Thoracic aorta (tissue), 2 donors: ENCODE data around the gene NOL4L. TPM values are rescaled to one million over a fixed set of nuclear protein-coding genes. Genes with fewer than 3 reads are reported as not detected.

ENCODE experiments used
- ATAC-seq: fragments of 150-250 bp; one replicate; pipeline ENCODE4 v1.8.0; 2017; ENCODE audit warnings: low read depth; ENCODE audit not compliant: insufficient number of reproducible peaks, low FRiP score
- DNase-seq: peaks from one replicate; pipeline ENCODE4 v3.0.0-alpha.2; 2020; ENCODE audit warnings: low spot score
- H3K27ac ChIP-seq, 2 donors: fragments of 200-600 bp; sonication (generic); 1 replicate in 1 of 2; 2 replicates in 1 of 2; pipeline ENCODE4 v1.5.1; 2016; ENCODE audit warnings: mild to moderate bottlenecking in 2 of 2, moderate library complexity in 2 of 2
- H3K27me3 ChIP-seq: fragments of 200-600 bp; sonication (generic); replicated peaks from 2 replicates; pipeline ENCODE4 v1.6.0; 2016; ENCODE audit warnings: mild to moderate bottlenecking; ENCODE audit not compliant: insufficient read depth
- H3K36me3 ChIP-seq: fragments of 200-600 bp; sonication (generic); one replicate; pipeline ENCODE4 v1.5.1; 2016
- H3K4me1 ChIP-seq, 2 donors: fragments of 200-600 bp; sonication (generic); 1 replicate in 1 of 2; 2 replicates in 1 of 2; pipeline versions ENCODE4 v1.5.1 to v1.6.0; 2016; ENCODE audit warnings: low read depth in 2 of 2, mild to moderate bottlenecking in 1 of 2; ENCODE audit not compliant: control insufficient read depth in 1 of 2
- H3K4me3 ChIP-seq: fragments of 200-600 bp; sonication (generic); 2 replicates; pipeline ENCODE4 v1.5.1; 2016; ENCODE audit warnings: mild to moderate bottlenecking
- H3K9me3 ChIP-seq: fragments of 200-600 bp; sonication (generic); 2 replicates; pipeline ENCODE4 v1.5.1; 2016
- CTCF ChIP-seq: fragments of 200-600 bp; sonication (generic); IDR thresholded peaks from one replicate; pipeline ENCODE4 v1.5.1; 2019; ENCODE audit warnings: antibody characterized with exemption
- total RNA-seq, 2 donors: library from RNA; depleted of rRNA; stranded (reverse); fragments of >200 nt; gene quantifications; one replicate each; pipeline versions ENCODE4 v1.1.0 to v1.2.3, GENCODE V29; 2016

The NOL4L gene
- total RNA-seq, 2 donors from 2014 or later = 17.5 to 23.7 TPM

GRCh38 chr20:32439132-32439829 is 145.9 kb downstream of the NOL4L start:
- Histone ChIP-seq H3K27ac (no peak overlapping the region), H3K4me1 (no peaks in the 10 kb centered on the region), H3K9me3 (no peaks in the 10 kb centered on the region), H3K27me3 (no peaks in the 10 kb centered on the region), H3K36me3 (peaks cover 30% of the 10 kb centered on the region), H3K4me3 (no peak overlapping the region)
- DNase-seq (no peak), ATAC-seq (no peak)
- no peak for TF ChIP-seq CTCF

- Histone ChIP-seq H3K27me3 (no peaks in the 10 kb centered on the region), H3K36me3 (peaks cover 38% of the 10 kb centered on the region), H3K9me3 (no peaks in the 10 kb centered on the region), H3K27ac (no peak overlapping the region), H3K4me1 (peaks cover 0 to 2% of the 10 kb centered on the region in 2 donors), H3K4me3 (no peak overlapping the region)
- ATAC-seq (no peak), DNase-seq (no peak)
- no peak for TF ChIP-seq CTCF
These were observed 146.7 kb downstream of the NOL4L start for GRCh38 chr20:32438331-32438858.

GRCh38 chr20:32437391-32438074 is 147.6 kb downstream of the NOL4L start:
- no peaks in the 10 kb centered on the region for H3K27me3 ChIP-seq
- H3K27ac ChIP-seq = no peak overlapping the region
- no peak for DNase-seq
- no peaks in the 10 kb centered on the region for H3K9me3 ChIP-seq
- no peak overlapping the region for H3K4me3 ChIP-seq
- peak; percentile 9 for TF ChIP-seq CTCF
- H3K4me1 ChIP-seq = peaks cover 0 to 10% of the 10 kb centered on the region in 2 donors
- H3K36me3 ChIP-seq = peaks cover 42% of the 10 kb centered on the region
- ATAC-seq = no peak

GRCh38 chr20:32436968-32437367 is 148.2 kb downstream of the NOL4L start:
- Histone ChIP-seq H3K36me3 (peaks cover 44% of the 10 kb centered on the region), H3K27me3 (no peaks in the 10 kb centered on the region), H3K4me3 (no peak overlapping the region), H3K4me1 (peaks cover 0 to 10% of the 10 kb centered on the region in 2 donors), H3K27ac (no peak overlapping the region), H3K9me3 (no peaks in the 10 kb centered on the region)
- ATAC-seq = no peak
- no peak for TF ChIP-seq CTCF
- no peak for DNase-seq

- no peak for ATAC-seq
- TF ChIP-seq CTCF = no peak
- H3K36me3 ChIP-seq = peaks cover 51% of the 10 kb centered on the region
These were observed 148.8 kb downstream of the NOL4L start for GRCh38 chr20:32436142-32436861.

More at GRCh38 chr20:32436142-32436861, 148.8 kb downstream of the NOL4L start:
- DNase-seq = no peak
- no peaks in the 10 kb centered on the region for H3K9me3 ChIP-seq
- H3K4me1 ChIP-seq = peaks cover 0 to 10% of the 10 kb centered on the region in 2 donors
- H3K27ac ChIP-seq = no peak overlapping the region
- no peaks in the 10 kb centered on the region for H3K27me3 ChIP-seq
- no peak overlapping the region for H3K4me3 ChIP-seq
